ENCODE measurements around the gene OR1D2.
A peak's percentile ranks its signal among the peaks of the same experiment; 100 is the strongest.
"Not testable (repeated sequence)": the region's sequence is repeated elsewhere in the genome, so short reads cannot be mapped to it uniquely, and the experiment has no call there.

OR1D2 gene, protein sequence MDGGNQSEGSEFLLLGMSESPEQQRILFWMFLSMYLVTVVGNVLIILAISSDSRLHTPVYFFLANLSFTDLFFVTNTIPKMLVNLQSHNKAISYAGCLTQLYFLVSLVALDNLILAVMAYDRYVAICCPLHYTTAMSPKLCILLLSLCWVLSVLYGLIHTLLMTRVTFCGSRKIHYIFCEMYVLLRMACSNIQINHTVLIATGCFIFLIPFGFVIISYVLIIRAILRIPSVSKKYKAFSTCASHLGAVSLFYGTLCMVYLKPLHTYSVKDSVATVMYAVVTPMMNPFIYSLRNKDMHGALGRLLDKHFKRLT

DNA sequence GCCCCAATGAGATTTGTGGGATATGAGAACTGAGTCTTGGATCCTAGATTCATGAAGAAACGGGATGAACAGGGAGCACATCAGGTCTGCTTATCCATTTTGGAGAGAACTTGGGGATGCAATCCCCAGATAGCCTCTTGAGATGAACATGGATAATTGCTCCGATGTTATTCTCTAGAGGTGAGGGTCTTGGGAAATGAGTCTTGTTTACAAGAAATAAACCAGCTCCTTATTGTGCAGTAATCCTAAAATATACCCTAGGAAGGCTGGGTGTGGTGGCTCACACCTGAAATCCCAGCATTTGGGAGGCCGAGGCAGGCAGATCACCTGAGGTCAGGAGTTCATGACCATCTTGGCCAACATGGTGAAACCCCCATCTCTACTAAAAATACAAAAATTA is at the start of gene OR1D2:
TSS of gene OR1D2 (minus strand) at position 101 of the 400 bp plus-strand sequence. CDS start 11,426 bp downstream, outside the sequence.
- Histone ChIP-seq H3K9me3 (no peaks in the 10 kb centered on the region), H3K36me3 (replicated peaks) (no peaks in the 10 kb centered on the region), H3K4me1 (no peaks in the 10 kb centered on the region), H3K4me3 (no peak within 1 kb of the TSS), H3K27me3 (ENCODE audit: low read depth) (no peaks in the 10 kb centered on the region)
- in situ Hi-C loops (cut with MboI; ENCODE audit: low sequenced_read_pairs) = no loop called here
- no peak for DNase-seq (ENCODE audit: low spot score in 2 of 2)

DNA sequence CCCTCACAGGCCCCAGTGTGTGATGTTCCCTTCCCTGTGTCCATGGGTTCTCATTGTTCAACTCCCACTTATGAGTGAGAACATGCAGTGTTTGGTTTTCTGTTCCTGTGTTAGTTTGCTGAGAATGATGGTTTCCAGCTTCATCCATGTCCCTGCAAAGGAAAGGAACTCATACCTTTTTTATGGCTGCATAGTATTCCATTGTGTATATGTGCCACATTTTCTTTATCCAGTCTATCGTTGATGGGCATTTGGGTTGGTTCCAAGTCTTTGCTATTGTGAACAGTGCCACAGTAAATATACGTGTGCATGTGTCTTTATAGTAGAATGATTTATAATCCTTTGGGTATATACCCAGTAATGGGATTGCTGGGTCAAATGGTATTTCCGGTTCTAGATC is 33.3 kb upstream of the OR1D2 start:
- in situ Hi-C loops (cut with MboI; ENCODE audit: low sequenced_read_pairs); H3K4me1 ChIP-seq; H3K9me3 ChIP-seq; DNase-seq (ENCODE audit: low spot score in 2 of 2); H3K27me3 ChIP-seq (ENCODE audit: low read depth); H3K36me3 ChIP-seq (replicated peaks); H3K4me3 ChIP-seq: not testable (repeated sequence)

DNA sequence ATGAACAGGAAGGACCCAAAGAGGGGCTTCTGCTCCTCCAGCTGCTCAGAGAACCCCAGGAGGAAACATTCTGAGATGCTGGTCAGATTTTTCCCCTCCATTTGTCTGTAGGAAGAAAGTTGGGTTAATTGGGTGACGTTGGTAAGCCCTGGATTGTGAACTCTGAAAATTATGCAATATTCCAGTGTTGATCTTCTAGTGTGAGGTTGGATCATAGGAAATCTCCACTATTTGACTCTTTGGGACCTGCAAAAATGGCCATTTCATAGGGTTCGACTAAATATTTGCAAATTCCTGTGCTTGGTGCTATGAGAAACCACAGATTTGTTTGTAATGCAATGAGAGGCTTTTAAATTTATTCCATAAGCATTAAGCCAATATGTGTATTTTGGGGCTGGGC is 23.2 kb upstream of the OR1D2 start, which contains the start of gene OR1G1:
TSS of gene OR1G1 (minus strand) at position 101 of the 400 bp plus-strand sequence. CDS start at position 101, 0 bp downstream.
- Histone ChIP-seq H3K36me3 (replicated peaks) (no peaks in the 10 kb centered on the region), H3K9me3 (no peaks in the 10 kb centered on the region), H3K4me3 (no peak within 1 kb of the TSS), H3K27me3 (ENCODE audit: low read depth) (no peaks in the 10 kb centered on the region; the same call in 1 of the 2 replicates), H3K4me1 (no peaks in the 10 kb centered on the region)
- DNase-seq (ENCODE audit: low spot score in 2 of 2) = no peak
- in situ Hi-C loops (cut with MboI; ENCODE audit: low sequenced_read_pairs) = no loop called here

DNA sequence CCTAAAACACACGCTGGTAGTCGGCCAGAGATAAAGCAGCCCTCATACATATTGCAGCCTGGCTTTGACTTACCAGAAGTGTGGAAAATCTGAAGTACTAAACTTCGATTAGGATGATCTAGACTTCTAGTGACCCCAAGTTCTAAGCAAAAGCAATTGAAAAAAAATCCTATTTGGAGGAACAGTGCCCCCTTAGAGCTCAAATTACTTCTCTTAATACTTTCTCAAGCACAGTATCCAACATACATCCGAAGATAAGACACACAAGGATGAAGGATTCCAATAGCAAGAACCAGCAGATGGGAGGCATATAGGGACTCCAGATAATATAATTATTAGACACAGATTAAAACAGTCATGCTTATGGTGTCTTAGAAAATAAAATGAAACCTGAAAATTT is 30.4 kb downstream of the OR1D2 start:
- in situ Hi-C loops (cut with MboI; ENCODE audit: low sequenced_read_pairs); H3K9me3 ChIP-seq; H3K4me3 ChIP-seq; H3K27me3 ChIP-seq (ENCODE audit: low read depth); DNase-seq (ENCODE audit: low spot score in 2 of 2); H3K36me3 ChIP-seq (replicated peaks); H3K4me1 ChIP-seq: not testable (repeated sequence)

DNA sequence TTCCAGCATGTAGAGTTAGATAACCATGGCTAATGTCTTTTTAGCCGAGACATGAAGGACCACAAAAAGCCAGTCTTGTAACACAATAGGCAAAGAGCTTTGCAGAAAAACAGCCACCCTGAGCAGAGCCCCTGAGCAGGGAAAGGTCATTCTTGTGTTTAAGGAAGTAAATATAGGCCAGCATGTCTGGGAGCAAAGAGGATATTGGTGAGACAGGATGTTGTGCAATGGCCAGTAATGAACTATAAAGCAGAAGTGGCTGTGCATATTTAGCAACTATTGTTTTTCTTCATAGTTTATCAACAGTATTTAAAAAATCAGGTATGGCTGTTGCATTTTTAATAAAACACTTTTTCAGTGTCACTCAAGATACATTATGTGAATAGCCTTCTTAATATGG is 39.0 kb downstream of the OR1D2 start:
- H3K9me3 ChIP-seq; H3K36me3 ChIP-seq (replicated peaks); H3K4me3 ChIP-seq; DNase-seq (ENCODE audit: low spot score in 2 of 2); in situ Hi-C loops (cut with MboI; ENCODE audit: low sequenced_read_pairs); H3K4me1 ChIP-seq; H3K27me3 ChIP-seq (ENCODE audit: low read depth): not testable (repeated sequence)

DNA sequence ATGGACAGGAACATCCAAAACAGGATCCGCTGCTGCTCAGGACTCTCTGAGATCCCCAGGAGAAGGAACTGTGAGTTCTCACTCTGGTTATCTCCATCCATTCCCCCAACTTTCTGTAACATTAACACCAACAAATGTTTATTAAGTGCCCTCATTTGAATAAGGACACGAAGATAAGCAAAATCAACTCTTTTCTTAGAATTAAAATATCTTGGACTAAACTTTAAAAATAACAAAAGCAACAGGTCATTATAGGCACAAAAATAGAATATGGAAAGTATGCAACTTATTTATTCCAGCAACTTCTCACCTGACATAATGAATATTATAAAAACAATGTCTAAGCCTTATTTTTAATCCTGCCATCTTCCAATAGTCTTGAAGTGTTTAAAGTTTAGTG is 40.7 kb downstream of the OR1D2 start, which contains the start of gene OR1D5:
TSS of gene OR1D5 (minus strand) at position 101 of the 400 bp plus-strand sequence. CDS start at position 101, 0 bp downstream.
- H3K4me3 ChIP-seq; H3K27me3 ChIP-seq (ENCODE audit: low read depth); H3K4me1 ChIP-seq; H3K36me3 ChIP-seq (replicated peaks); in situ Hi-C loops (cut with MboI; ENCODE audit: low sequenced_read_pairs); H3K9me3 ChIP-seq; DNase-seq (ENCODE audit: low spot score in 2 of 2): not testable (repeated sequence)

DNA sequence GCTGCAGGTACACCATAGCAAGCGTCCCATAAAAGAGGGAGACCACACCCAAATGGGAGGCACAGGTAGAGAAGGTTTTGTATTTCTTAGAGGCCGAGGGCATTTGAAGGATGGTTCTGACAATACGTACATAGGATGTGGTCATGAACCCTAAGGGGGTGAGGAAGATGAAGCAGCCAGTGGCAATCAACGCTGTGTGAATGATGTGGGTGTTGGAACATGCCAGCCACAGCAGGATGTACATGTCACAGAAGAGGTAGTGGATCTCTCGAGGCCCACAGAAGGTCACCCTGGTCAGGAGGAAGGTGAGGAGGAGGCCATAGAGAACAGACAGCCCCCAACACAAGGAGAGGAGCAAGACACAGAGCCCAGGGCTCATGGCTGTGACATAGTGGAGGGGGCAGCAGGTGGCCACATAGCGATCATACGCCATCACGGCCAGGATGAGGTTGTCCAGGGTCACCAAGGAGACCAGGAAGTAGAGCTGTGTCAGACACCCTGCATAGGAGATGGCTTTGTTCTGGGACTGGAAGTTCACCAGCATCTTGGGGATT is 41.3 kb downstream of the OR1D2 start:
- in situ Hi-C loops (cut with MboI; ENCODE audit: low sequenced_read_pairs); DNase-seq (ENCODE audit: low spot score in 2 of 2): not testable (repeated sequence)

DNA sequence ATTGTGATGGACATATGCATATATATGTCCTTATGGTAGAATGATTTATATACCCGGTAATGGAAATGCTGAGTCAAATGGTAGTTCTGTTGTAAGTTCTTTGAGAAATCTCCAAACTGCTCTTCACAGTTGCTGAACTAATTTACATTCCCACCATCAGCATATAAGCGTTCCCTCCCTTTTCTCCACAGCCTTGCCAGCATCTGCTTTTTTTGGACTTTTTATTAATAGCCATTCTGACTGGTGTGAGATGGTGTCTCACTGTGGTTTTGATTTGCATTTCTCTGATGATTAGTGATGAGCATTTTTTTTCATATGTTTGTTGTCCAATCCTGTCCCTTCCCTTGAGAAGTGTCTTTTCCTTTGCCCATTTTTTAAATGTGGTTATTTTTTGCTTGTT is 49.4 kb downstream of the OR1D2 start:
- H3K9me3 ChIP-seq; H3K27me3 ChIP-seq (ENCODE audit: low read depth); H3K4me1 ChIP-seq; H3K36me3 ChIP-seq (replicated peaks); in situ Hi-C loops (cut with MboI; ENCODE audit: low sequenced_read_pairs); H3K4me3 ChIP-seq; DNase-seq (ENCODE audit: low spot score in 2 of 2): not testable (repeated sequence)

More for the DNA sequence above, 41.3 kb downstream of the OR1D2 start:
- not testable (repeated sequence) for H3K9me3 ChIP-seq; H3K4me1 ChIP-seq; H3K36me3 ChIP-seq (replicated peaks); H3K4me3 ChIP-seq; H3K27me3 ChIP-seq (ENCODE audit: low read depth)

DNA sequence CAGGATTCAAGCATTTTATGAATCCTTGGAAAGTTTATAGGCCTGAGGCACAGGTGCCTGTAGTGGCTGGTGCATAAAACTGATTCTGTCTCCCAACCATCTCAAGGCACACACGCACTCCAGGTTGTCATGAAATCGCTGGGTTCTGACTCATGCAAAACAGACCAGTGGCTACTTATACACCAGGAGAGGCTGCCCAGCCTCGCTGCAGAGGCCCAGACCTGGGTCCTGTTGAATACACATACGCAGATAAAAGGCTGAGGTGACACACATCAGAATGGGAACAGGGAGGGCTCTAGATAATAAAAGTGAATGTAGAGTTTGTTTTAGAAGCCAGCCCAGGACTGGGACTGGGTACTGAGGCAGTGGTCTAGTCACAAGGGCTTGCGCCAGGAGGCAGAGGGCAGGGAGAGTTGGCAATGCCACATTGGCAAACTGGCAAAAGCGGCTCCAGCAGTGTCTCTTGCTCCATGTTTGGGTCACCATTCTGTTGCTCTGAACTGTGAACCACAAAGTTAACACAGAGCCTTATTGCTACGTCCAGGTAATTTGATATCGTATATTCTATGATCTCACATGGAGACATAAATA is 54.4 kb downstream of the OR1D2 start:
- Histone ChIP-seq H3K27me3 (ENCODE audit: low read depth) (no peaks in the 10 kb centered on the region), H3K36me3 (replicated peaks) (no peaks in the 10 kb centered on the region), H3K4me1 (peaks cover 7% of the 10 kb centered on the region; the same call in 1 of the 2 replicates), H3K4me3 (peak overlapping the region; percentile 75), H3K9me3 (no peaks in the 10 kb centered on the region)
- in situ Hi-C loops (cut with MboI; ENCODE audit: low sequenced_read_pairs) = no loop called here
- DNase-seq (ENCODE audit: low spot score in 2 of 2) = no peak

DNA sequence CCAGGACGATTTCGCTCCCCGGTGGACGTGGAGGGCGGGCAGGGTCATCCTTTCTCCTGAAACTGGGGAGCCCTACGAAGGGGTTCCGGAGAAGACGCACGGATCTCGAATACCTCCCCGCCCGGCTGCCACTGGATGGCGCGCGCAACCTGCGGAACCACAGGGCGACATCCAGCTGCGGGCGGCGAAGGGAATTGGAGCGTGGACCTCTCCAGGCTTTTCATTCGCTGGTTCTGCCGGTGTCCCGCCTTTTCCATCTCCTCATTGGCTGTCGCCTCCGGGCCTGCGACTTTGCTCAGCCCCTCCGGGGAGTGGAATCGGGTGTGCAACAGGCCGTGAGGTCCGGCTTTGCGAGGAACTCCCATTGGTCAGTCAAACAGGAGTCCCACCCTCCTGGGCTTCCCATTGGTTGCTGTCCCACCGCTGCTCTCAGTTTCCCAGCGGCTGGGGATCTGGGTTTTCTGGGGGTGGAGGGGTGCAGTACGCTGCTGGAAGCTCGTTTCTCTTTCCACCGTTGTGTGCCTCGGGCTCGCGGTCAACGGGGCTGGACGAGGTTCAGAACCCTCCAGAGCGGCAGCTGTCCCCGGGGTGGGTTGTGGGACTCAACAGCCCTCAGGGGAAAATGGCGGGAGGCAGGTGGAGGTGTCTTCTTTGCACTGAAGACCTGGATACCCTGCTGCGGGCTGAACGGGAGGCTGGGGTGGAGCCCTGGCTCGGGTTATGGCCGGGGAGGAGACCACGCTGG is 55.3 kb downstream of the OR1D2 start:
- H3K4me3 ChIP-seq = peak overlapping the region; percentile 75
- H3K36me3 ChIP-seq (replicated peaks) = no peaks in the 10 kb centered on the region
- H3K9me3 ChIP-seq = no peaks in the 10 kb centered on the region; the same call in 1 of the 2 replicates
- in situ Hi-C loops (cut with MboI; ENCODE audit: low sequenced_read_pairs) = no loop called here
- no peaks in the 10 kb centered on the region for H3K27me3 ChIP-seq (ENCODE audit: low read depth)
- peaks cover 7% of the 10 kb centered on the region; the same call in 1 of the 2 replicates for H3K4me1 ChIP-seq
- peak; percentile 92 to 95 for DNase-seq (ENCODE audit: low spot score in 2 of 2)

DNA sequence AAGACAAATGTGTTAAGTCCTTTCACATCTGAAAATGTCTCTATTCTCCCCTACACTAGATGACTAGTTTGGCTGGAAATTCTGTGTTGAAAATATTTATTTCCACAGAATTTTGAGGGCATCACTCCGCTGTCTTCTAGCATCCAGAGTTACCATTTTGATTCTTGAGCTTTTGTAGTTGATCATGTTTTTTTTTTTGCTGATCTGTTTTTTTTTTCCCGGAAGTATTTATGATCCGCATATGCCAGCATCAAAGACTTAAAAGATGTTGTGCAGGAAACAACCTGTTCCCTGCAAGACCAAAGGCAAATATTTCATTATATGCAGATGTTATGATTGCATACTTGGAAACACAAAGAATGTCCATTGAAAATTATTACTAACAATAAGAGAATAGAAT is 57.5 kb downstream of the OR1D2 start:
- Histone ChIP-seq H3K9me3 (peaks cover 2% of the 10 kb centered on the region; the same call in 1 of the 2 replicates), H3K4me1 (peaks cover 7% of the 10 kb centered on the region; the same call in 1 of the 2 replicates), H3K36me3 (replicated peaks) (no peaks in the 10 kb centered on the region), H3K27me3 (ENCODE audit: low read depth) (no peaks in the 10 kb centered on the region), H3K4me3 (no peak overlapping the region)
- in situ Hi-C loops (cut with MboI; ENCODE audit: low sequenced_read_pairs) = no loop called here
- DNase-seq (ENCODE audit: low spot score in 2 of 2) = no peak

DNA sequence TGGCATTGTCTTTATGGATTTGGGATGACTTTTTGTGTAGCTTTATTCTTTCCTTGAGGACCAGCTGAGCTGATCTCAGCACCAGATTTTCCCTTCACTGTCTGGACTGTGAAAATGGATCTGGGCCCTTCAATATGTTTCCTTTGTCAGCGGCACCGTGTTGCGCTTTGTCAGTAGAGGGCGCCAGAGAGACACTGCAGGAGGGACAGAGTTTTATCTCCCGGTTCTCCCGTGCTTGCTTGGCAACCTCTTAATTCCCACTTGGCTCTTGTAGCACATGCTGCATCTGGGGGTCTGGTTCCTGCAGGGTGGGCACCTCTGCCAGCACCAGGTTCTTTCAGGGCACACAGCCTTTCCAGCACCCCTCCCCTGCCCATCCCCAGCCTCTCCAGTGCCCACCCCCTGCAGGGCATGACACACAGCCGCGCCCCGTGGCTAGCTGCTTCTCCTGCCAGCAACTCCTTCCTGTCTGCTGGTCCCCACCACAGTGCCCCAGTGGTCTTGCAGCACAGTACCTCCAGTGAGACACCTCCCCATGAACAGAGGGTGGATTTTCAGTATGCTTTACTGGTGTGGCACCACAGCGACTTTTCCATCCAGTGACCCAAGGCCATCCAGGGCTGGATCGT is 60.4 kb downstream of the OR1D2 start:
- Histone ChIP-seq H3K36me3 (replicated peaks) (no peaks in the 10 kb centered on the region), H3K4me3 (no peak overlapping the region), H3K9me3 (peaks cover 2% of the 10 kb centered on the region; the same call in 1 of the 2 replicates), H3K4me1 (peaks cover 2% of the 10 kb centered on the region; the same call in 1 of the 2 replicates), H3K27me3 (ENCODE audit: low read depth) (no peaks in the 10 kb centered on the region)
- in situ Hi-C loops (cut with MboI; ENCODE audit: low sequenced_read_pairs) = no loop called here
- peak in 1 of 2 experiments; percentile 56 for DNase-seq (ENCODE audit: low spot score in 2 of 2)

DNA sequence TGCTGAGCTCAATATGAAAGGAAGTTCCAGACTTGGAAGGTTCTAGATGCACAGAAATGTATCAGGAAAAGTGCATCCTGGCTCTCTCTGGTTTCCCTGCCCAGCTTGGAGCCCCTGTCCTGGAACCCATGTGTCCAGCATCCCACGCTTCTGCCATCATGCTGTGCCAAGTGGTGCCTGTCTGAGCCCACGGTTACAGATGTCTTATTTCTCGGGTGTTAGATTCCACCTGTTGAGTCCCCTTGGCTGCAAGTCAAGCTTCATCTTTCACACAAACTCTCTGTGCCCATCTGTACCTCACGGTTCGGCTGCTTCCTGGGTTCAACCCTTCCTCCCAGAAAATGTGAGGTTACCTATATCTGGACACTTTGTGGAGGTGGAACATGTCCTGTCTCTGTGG is 63.3 kb downstream of the OR1D2 start:
- no peak for DNase-seq (ENCODE audit: low spot score in 2 of 2)
- in situ Hi-C loops (cut with MboI; ENCODE audit: low sequenced_read_pairs) = no loop called here
- Histone ChIP-seq H3K4me3 (no peak overlapping the region), H3K4me1 (no peaks in the 10 kb centered on the region), H3K9me3 (peaks cover 2% of the 10 kb centered on the region; the same call in 1 of the 2 replicates), H3K36me3 (replicated peaks) (no peaks in the 10 kb centered on the region), H3K27me3 (ENCODE audit: low read depth) (no peaks in the 10 kb centered on the region)
